ENCODE measurements around the gene DYRK2.

DYRK2 gene

DNA sequence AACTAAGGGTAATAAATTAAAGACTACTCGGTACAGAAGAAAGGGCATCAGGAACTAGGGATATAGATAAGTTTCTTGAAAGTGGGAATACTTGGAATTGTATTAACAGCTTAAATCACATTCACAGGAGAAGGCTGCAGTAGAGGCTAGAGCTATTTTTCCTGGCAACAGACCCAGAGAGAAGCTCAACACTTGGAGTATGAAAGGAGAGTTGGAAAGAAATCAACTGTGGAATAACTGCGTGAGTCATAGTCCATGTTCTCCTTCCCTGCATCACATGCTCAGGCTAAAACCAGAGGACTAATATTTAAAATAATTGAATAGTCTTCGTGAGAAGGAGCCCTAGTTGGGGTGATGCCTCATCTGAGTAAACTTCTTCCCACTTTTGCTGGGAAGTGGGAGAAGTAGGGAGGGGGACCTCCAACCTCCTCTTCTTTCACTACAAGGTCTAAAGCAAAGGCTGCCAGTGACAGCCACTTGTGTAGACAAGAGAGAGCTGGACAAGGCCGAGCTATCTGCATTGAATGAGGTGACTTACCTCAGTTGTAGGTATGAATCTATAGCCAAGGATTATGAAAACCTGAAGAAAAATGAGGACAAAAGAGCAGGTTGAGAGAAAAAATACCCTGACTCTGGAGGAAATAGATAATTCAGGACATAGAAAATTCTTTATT is 32.7 kb downstream of the DYRK2 start:
- Histone ChIP-seq H3K4me2 (ENCODE audit: low read depth, low read length, poor library complexity, severe bottlenecking) (no peak overlapping the region), H3K9me3 (ENCODE audit: insufficient read depth, low read length) (no peaks in the 10 kb centered on the region), H3K27me3 (ENCODE audit: low read length) (no peaks in the 10 kb centered on the region), H3K79me2 (ENCODE audit: insufficient read depth, low read length) (no peaks in the 10 kb centered on the region), H2AFZ (ENCODE audit: low read depth, low read length, severe bottlenecking) (no peak overlapping the region), H3K9ac (ENCODE audit: low read length) (no peak overlapping the region), H3K27ac (ENCODE audit: low read depth, low read length) (no peak overlapping the region), H3K9me2 (replicated peaks; ENCODE audit: insufficient read depth, low read length) (no peaks in the 10 kb centered on the region), H4K20me1 (ENCODE audit: low read depth, low read length) (no peaks in the 10 kb centered on the region), H3K4me3 (ENCODE audit: insufficient read depth, low read length, poor library complexity, severe bottlenecking) (no peak overlapping the region), H3F3A (ENCODE audit: insufficient read depth) (no peaks in the 10 kb centered on the region), H3K36me3 (ENCODE audit: low read length) (no peaks in the 10 kb centered on the region)
- TF ChIP-seq, protein P1, sequence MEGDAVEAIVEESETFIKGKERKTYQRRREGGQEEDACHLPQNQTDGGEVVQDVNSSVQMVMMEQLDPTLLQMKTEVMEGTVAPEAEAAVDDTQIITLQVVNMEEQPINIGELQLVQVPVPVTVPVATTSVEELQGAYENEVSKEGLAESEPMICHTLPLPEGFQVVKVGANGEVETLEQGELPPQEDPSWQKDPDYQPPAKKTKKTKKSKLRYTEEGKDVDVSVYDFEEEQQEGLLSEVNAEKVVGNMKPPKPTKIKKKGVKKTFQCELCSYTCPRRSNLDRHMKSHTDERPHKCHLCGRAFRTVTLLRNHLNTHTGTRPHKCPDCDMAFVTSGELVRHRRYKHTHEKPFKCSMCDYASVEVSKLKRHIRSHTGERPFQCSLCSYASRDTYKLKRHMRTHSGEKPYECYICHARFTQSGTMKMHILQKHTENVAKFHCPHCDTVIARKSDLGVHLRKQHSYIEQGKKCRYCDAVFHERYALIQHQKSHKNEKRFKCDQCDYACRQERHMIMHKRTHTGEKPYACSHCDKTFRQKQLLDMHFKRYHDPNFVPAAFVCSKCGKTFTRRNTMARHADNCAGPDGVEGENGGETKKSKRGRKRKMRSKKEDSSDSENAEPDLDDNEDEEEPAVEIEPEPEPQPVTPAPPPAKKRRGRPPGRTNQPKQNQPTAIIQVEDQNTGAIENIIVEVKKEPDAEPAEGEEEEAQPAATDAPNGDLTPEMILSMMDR (IDR thresholded peaks at IDR 0.05; ENCODE audit: insufficient read depth, low read length, poor library complexity, severe bottlenecking), result no peak
- no peak for TF ChIP-seq EZH2phosphoT487 (conservative IDR thresholded peaks at IDR 0.05; ENCODE audit: low read length)

DNA sequence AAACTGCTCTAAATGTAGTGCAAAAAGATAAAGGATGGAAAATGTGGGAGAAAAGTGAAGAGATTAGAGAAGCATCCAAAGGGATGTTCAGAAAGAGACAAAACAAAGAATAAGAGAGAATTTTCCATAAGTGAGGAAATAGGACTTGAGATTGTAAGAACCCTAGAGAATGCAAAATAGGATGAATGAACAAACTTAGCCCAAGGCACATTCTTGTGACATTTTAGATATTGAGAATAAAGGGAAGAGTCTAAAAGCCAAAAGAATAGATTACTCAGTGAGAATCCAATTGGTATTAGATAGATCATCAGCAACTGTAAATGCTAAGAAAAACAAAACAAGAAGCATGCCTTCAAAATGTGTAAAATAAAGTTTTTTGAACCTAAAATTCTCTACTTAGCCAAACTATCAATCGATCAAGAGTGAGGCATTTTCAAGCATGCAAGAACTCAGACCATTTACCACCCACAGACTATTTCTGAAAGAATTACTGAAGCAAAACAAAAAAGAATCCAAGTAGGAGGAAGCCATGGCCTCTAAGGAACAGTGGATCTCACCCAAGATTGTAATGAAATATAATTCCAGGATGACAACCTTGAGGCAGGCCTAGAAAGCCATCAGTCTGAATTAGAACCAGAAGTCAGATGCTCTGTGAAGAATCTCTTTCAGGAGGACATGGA is 33.5 kb downstream of the DYRK2 start:
- no peak overlapping the region for H3K4me3 ChIP-seq (ENCODE audit: insufficient read depth, low read length, poor library complexity, severe bottlenecking)
- H3K9ac ChIP-seq (ENCODE audit: low read length), result no peak overlapping the region
- TF ChIP-seq, protein P1 (IDR thresholded peaks at IDR 0.05; ENCODE audit: insufficient read depth, low read length, poor library complexity, severe bottlenecking), result no peak
- no peak for TF ChIP-seq EZH2phosphoT487 (conservative IDR thresholded peaks at IDR 0.05; ENCODE audit: low read length)
- H3K36me3 ChIP-seq (ENCODE audit: low read length), result no peaks in the 10 kb centered on the region
- no peak overlapping the region for H3K4me2 ChIP-seq (ENCODE audit: low read depth, low read length, poor library complexity, severe bottlenecking)
- H3K79me2 ChIP-seq (ENCODE audit: insufficient read depth, low read length), result no peaks in the 10 kb centered on the region
- H3K27me3 ChIP-seq (ENCODE audit: low read length), result no peaks in the 10 kb centered on the region
- no peaks in the 10 kb centered on the region for H3K9me2 ChIP-seq (replicated peaks; ENCODE audit: insufficient read depth, low read length)
- H2AFZ ChIP-seq (ENCODE audit: low read depth, low read length, severe bottlenecking), result no peak overlapping the region
- no peaks in the 10 kb centered on the region for H4K20me1 ChIP-seq (ENCODE audit: low read depth, low read length)
- no peaks in the 10 kb centered on the region for H3F3A ChIP-seq (ENCODE audit: insufficient read depth)
- H3K27ac ChIP-seq (ENCODE audit: low read depth, low read length), result no peak overlapping the region
- no peaks in the 10 kb centered on the region for H3K9me3 ChIP-seq (ENCODE audit: insufficient read depth, low read length)

DNA sequence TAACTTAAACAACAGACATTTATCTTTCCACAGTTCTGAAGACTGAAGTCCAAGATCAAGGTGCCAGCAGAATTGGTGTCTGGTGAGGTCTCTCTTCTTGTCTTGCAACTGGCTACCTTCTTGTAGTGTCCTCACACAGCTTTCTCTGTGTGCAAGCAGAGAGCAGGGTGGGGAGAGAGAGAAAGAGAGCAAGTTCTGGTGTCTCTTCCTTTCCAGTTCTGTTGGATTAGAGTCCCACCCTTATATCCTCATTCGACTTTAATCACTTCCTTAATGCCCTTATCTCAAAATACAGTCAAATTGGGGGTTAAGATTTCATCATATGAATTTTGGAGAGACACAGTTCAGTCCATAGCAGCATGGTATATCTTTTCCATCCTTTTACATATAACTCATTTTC is 40.8 kb downstream of the DYRK2 start:
- H2AFZ ChIP-seq (ENCODE audit: low read depth, low read length, severe bottlenecking), result no peak overlapping the region
- H3K9ac ChIP-seq (ENCODE audit: low read length), result no peak overlapping the region
- no peaks in the 10 kb centered on the region for H3K36me3 ChIP-seq (ENCODE audit: low read length)
- no peak overlapping the region for H3K27ac ChIP-seq (ENCODE audit: low read depth, low read length)
- H3K9me3 ChIP-seq (ENCODE audit: insufficient read depth, low read length), result no peaks in the 10 kb centered on the region
- no peaks in the 10 kb centered on the region for H3K79me2 ChIP-seq (ENCODE audit: insufficient read depth, low read length)
- H3K4me3 ChIP-seq (ENCODE audit: insufficient read depth, low read length, poor library complexity, severe bottlenecking), result no peak overlapping the region
- H3K9me2 ChIP-seq (replicated peaks; ENCODE audit: insufficient read depth, low read length), result no peaks in the 10 kb centered on the region
- no peak overlapping the region for H3K4me2 ChIP-seq (ENCODE audit: low read depth, low read length, poor library complexity, severe bottlenecking)
- no peak for TF ChIP-seq EZH2phosphoT487 (conservative IDR thresholded peaks at IDR 0.05; ENCODE audit: low read length)
- TF ChIP-seq, protein P1 (IDR thresholded peaks at IDR 0.05; ENCODE audit: insufficient read depth, low read length, poor library complexity, severe bottlenecking), result no peak
- no peaks in the 10 kb centered on the region for H3K27me3 ChIP-seq (ENCODE audit: low read length)
- no peaks in the 10 kb centered on the region for H3F3A ChIP-seq (ENCODE audit: insufficient read depth)
- no peaks in the 10 kb centered on the region for H4K20me1 ChIP-seq (ENCODE audit: low read depth, low read length)

Data from SU-DHL-6 (cell line).